HG03439 (cell line): ENCODE measurements around the gene ACKR4.
"Not testable (repeated sequence)": the region's sequence is repeated elsewhere in the genome, so short reads cannot be mapped to it uniquely, and the experiment has no call there.

Source experiments
- ATAC-seq: cut with Tn5 transposase; IDR thresholded peaks from one replicate; pipeline ENCODE4 v1.9.1; 2021; ENCODE audit warnings: mild to moderate bottlenecking, moderate library complexity; ENCODE audit not compliant: unreplicated experiment

ACKR4 gene

DNA sequence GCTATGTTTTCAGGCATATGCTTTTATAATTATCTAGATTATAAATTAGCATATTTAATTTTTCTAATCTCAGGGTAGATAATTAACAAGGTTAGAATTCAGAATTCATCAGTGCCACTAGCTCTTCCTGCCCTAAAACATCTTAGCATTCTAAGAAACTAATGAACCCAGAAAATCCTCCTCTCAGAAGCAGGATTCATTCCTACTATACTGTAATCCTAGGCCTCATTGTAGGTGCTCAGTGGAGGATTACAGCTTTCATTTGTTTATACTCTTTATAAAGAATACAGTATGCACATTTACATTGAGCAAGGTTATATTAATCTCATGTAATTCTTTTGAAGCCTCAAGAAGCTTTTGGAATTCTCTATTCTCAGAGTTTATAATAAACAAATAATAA, 41.6 kb downstream of the ACKR4 start:
- no peak for ATAC-seq

DNA sequence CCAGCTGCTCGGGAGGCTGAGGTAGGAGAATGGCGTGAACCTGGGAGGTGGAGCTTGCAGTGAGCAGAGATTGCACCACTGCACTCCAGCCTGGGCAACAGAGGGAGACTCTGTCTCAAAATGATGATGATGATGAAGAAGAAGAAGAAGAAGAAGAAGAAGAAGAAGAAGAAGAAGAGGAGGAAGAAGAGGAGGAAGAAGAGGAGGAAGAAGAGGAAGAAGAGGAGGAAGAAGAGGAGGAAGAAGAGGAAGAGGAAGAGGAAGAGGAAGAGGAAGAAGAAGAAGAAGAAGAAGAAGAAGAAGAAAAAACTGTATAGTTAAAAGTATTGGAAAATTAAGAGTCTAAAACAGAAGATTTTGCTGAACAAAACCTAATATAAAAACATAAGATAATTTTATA, 44.4 kb downstream of the ACKR4 start:
- ATAC-seq: not testable (repeated sequence)

DNA sequence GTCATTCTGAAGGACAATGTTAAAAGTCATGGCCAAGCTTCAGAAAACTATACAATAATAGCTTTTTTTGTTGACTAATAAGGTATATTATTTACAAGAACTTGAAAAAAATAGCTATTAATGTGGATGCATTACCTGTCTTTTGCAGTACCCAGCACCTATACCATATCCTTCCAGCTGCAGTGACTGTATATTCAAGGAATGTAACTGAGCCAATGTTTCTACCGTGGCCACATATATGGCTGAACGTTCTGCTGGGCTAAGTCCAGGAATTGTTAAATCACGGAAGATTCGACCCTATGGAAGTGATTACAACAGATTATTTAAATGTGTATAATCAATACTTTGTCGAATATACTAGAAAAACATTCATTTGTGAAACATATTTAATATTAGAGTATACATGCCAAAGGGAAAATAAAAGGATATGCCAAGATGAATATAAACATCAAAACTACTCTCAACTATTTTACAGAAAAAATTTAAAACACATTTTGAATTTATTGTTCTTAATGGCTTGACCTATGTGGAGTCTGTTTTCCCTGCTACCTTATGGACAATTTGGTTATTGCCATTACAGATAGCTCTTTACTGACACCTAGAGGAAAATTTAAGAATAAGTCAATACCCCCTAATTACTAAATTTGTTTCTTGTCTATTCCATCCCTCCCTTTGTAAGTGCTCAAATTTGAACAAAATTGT, 44.9 kb downstream of the ACKR4 start:
- no peak for ATAC-seq

DNA sequence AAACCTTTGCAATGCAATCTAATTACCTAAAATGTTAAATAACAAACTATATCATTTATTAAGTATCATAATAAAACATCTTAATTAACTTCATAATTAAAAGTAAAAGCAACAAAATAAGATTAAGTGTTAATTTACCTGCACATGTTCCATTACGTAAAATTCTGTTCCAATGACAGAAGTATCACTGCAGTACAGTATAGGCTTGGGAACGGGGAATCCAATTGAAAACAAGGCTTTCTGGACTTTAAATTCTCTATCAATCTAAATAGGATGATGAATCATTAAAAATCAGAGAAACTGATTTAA, 45.4 kb downstream of the ACKR4 start:
- ATAC-seq: no peak

DNA sequence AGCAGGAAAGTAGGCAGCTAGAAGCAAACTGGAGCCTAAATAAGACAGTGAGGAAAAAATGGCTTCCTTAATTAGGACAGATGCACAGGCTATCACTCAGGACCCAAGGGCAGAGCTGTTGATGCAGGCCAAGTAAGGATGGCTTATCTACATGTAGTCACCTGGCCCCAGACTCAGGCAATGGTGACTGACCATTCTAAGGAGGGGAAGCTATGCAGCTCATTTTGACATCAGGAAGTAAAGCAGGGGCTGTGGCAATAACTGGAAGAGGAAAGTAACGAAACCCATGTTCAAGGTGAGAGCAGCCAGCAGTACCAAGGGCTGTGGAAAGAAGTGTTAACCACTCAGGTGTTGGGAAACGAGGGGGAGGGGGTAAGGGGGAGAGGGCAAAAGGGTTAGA, 46.3 kb downstream of the ACKR4 start:
- no peak for ATAC-seq

DNA sequence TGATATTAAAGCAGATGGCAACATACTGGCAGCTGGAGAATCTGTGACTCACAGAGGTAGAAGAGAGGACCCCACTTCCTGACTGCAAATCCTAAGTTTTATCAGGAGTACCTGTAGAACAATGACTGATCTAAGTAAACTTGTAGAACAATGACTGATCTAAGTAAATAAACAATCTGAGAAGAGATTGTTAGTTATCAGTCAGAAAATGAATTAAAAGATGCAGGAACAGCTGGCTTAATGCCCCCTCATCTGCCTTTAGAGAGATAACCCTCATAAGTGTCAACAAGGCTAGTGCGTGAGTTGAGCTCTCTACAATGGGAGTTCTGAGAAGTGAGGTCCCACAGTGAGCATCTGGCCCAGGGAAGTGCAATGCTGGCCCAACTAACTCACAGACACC, 48.0 kb downstream of the ACKR4 start:
- ATAC-seq: no peak

DNA sequence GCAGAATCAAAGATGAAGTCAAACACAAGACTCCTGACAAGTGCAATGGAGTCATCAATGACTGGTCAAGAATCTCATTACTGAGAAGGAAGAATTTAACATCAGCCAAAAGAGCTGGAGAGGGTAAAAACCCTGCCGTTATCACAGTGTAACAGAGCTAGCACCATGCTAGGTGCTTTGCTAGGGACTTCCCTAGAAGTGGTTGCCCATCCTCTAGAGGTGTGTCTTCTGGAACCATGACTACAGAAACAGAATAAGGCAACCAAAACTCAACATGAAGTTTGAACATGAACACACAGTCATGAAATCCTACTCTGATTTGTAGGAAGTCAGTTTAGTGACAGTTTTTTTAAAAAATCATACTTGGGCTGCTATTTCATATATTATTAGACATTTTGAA, 53.1 kb downstream of the ACKR4 start:
- ATAC-seq: no peak
